CD4-positive, alpha-beta T cell treated with Interleukin-15 for 1 hour (primary cell): ENCODE results near the gene TTLL3.
A peak's percentile ranks its signal among the peaks of the same experiment; 100 is the strongest.
"Not testable (repeated sequence)": the region's sequence is repeated elsewhere in the genome, so short reads cannot be mapped to it uniquely, and the experiment has no call there.

ENCODE experiments used
- DNase-seq: peaks from one replicate; pipeline ENCODE4 v3.0.0-alpha.2; 2020

The TTLL3 gene

GRCh38 chr3:9809615-9810432 is at the start of gene TTLL3:
TTLL3 (plus strand) TSS chr3:9810262; CDS start chr3:9810662, 400 bp downstream.
- peak; percentile 53 for DNase-seq

GRCh38 chr3:9760779-9761505 is 49.1 kb upstream of the TTLL3 start:
- no peak for DNase-seq

GRCh38 chr3:9761919-9762318 is 48.1 kb upstream of the TTLL3 start:
- DNase-seq, result no peak

- DNase-seq, result no peak
Observed at GRCh38 chr3:9762871-9763270, 47.2 kb upstream of the TTLL3 start.

GRCh38 chr3:9765865-9766264 is 44.2 kb upstream of the TTLL3 start:
- DNase-seq, result no peak

GRCh38 chr3:9767418-9767817 is 42.6 kb upstream of the TTLL3 start:
- peak; percentile 32 for DNase-seq

- DNase-seq, result no peak
Observed at GRCh38 chr3:9768141-9768775, 41.8 kb upstream of the TTLL3 start.

- no peak for DNase-seq
Observed at GRCh38 chr3:9769012-9769411, 41.0 kb upstream of the TTLL3 start.

- DNase-seq, result peak; percentile 53
Observed at GRCh38 chr3:9769426-9770275, 40.4 kb upstream of the TTLL3 start, which contains the start of gene CAMK1. CAMK1 (minus strand) TSS chr3:9769947; CDS start chr3:9767749, 2,198 bp downstream.

- no peak for DNase-seq
Observed at GRCh38 chr3:9770276-9770812, 39.7 kb upstream of the TTLL3 start.

GRCh38 chr3:9771007-9771406 is 39.1 kb upstream of the TTLL3 start:
- DNase-seq, result not testable (repeated sequence)

- no peak for DNase-seq
Observed at GRCh38 chr3:9776896-9777693, 33.0 kb upstream of the TTLL3 start.

GRCh38 chr3:9777694-9778021 is 32.4 kb upstream of the TTLL3 start:
- DNase-seq, result no peak

- no peak for DNase-seq
Observed at GRCh38 chr3:9778143-9779074, 31.7 kb upstream of the TTLL3 start.

- DNase-seq, result no peak
Observed at GRCh38 chr3:9779075-9779593, 30.9 kb upstream of the TTLL3 start.

- peak; percentile 46 for DNase-seq
Observed at GRCh38 chr3:9779721-9780457, 30.2 kb upstream of the TTLL3 start.

GRCh38 chr3:9780458-9780812 is 29.6 kb upstream of the TTLL3 start:
- no peak for DNase-seq

- DNase-seq, result no peak
Observed at GRCh38 chr3:9780910-9781309, 29.2 kb upstream of the TTLL3 start.

GRCh38 chr3:9781551-9781950 is 28.5 kb upstream of the TTLL3 start:
- no peak for DNase-seq
